Liver (tissue), 9 donors: ENCODE data around the gene AUNIP. TPM values are rescaled to one million over a fixed set of nuclear protein-coding genes. Genes with fewer than 3 reads are reported as not detected.

Source experiments
- DNase-seq: peaks from one replicate; pipeline ENCODE4 v3.0.0-alpha.2; 2017; ENCODE audit warnings: low spot score
- H3K27ac ChIP-seq, 2 donors: one replicate each; pipeline ENCODE4 v1.7.0; 2013; ENCODE audit warnings: inconsistent platforms in 2 of 2, low read length in 2 of 2, control low read depth in 1 of 2, low read depth in 1 of 2, mild to moderate bottlenecking in 1 of 2
- H3K27me3 ChIP-seq, 4 donors: one replicate each; pipeline versions ENCODE4 v1.6.1 to v1.7.0; 2013; ENCODE audit warnings: low read length in 3 of 4, inconsistent platforms in 1 of 4, mild to moderate bottlenecking in 1 of 4, moderate library complexity in 1 of 4; ENCODE audit not compliant: control insufficient read depth in 4 of 4, insufficient read depth in 4 of 4
- H3K36me3 ChIP-seq, 4 donors: one replicate each; pipeline versions ENCODE4 v1.6.1 to v1.7.0; 2013; ENCODE audit warnings: low read length in 3 of 4, mild to moderate bottlenecking in 3 of 4, low read depth in 1 of 4, moderate library complexity in 1 of 4; ENCODE audit not compliant: control insufficient read depth in 4 of 4, insufficient read depth in 3 of 4
- H3K4me1 ChIP-seq, 4 donors: one replicate each; pipeline versions ENCODE4 v1.6.1 to v1.7.0; 2013; ENCODE audit warnings: low read length in 3 of 4, mild to moderate bottlenecking in 3 of 4, moderate library complexity in 1 of 4; ENCODE audit not compliant: control insufficient read depth in 4 of 4, insufficient read depth in 4 of 4
- H3K4me3 ChIP-seq, 3 donors: one replicate each; pipeline versions ENCODE4 v1.6.1 to v1.7.0; 2013; ENCODE audit warnings: low read length in 3 of 3, control low read depth in 1 of 3, low read depth in 1 of 3, mild to moderate bottlenecking in 1 of 3
- H3K9ac ChIP-seq, 2 donors: one replicate each; pipeline ENCODE4 v1.7.0; 2013; ENCODE audit warnings: low read length in 2 of 2, mild to moderate bottlenecking in 2 of 2, moderate library complexity in 2 of 2, control low read depth in 1 of 2, low read depth in 1 of 2
- H3K9me3 ChIP-seq, 4 donors: one replicate each; pipeline versions ENCODE4 v1.6.1 to v1.7.0; 2013; ENCODE audit warnings: low read length in 3 of 4; ENCODE audit not compliant: control insufficient read depth in 4 of 4
- GABPA ChIP-seq, 2 donors: IDR thresholded peaks in 1 of 2; conservative IDR thresholded peaks in 1 of 2; 2 replicates each; pipeline ENCODE4 v1.6.1; 2016; ENCODE audit warnings: antibody characterized with exemption in 2 of 2, mild to moderate bottlenecking in 1 of 2, moderate library complexity in 1 of 2
- HNF4A ChIP-seq, 2 donors: conservative IDR thresholded peaks; 2 replicates each; pipeline ENCODE4 v1.6.1; 2016; ENCODE audit warnings: antibody characterized with exemption in 2 of 2, mild to moderate bottlenecking in 2 of 2
- JUND ChIP-seq, 2 donors: IDR thresholded peaks; 2 replicates each; pipeline ENCODE4 v1.6.1; 2016; ENCODE audit warnings: antibody characterized with exemption in 2 of 2
- NR2F2 ChIP-seq: IDR thresholded peaks from 2 replicates; pipeline ENCODE4 v1.6.1; 2016; ENCODE audit warnings: antibody characterized with exemption
- RAD21 ChIP-seq, 2 donors: IDR thresholded peaks; 2 replicates each; pipeline ENCODE4 v1.6.1; 2016; ENCODE audit warnings: antibody characterized with exemption in 2 of 2, mild to moderate bottlenecking in 2 of 2
- RXRA ChIP-seq, 2 donors: IDR thresholded peaks; 2 replicates each; pipeline ENCODE4 v1.6.1; 2017 to 2018; ENCODE audit warnings: antibody characterized with exemption in 2 of 2, mild to moderate bottlenecking in 1 of 2
- SP1 ChIP-seq: IDR thresholded peaks from 2 replicates; pipeline ENCODE4 v1.6.1; 2018; ENCODE audit warnings: antibody characterized with exemption, mild to moderate bottlenecking
- YY1 ChIP-seq: IDR thresholded peaks from 2 replicates; pipeline ENCODE4 v1.6.1; 2016; ENCODE audit warnings: antibody characterized with exemption, mild to moderate bottlenecking
- WGBS: extraction: QIAGEN DNeasy Blood & Tissue Kit; methylation state at CpG from one replicate; pipeline ENCODE4 v1.1.7; 2013; 5-methylcytosine and 5-hydroxymethylcytosine counted together
- polyA plus RNA-seq, 2 donors: library from polyadenylated mRNA; stranded (reverse) in 1 of 2; unstranded in 1 of 2; fragments of 200-250 nt in 1 of 2; fragments of >200 nt in 1 of 2; fragmentation: Nextera tagmentation in 1 of 2; extraction: Ambion mirVana in 1 of 2; gene quantifications; one replicate each; pipeline versions ENCODE4 v1.2.1 to v1.2.3, GENCODE V29; 2013 to 2015
- total RNA-seq, 2 donors: library from RNA; depleted of rRNA; stranded (reverse); fragments of >200 nt; gene quantifications; one replicate each; pipeline ENCODE4 v1.2.3, GENCODE V29; 2014
- TF ChIP-seq, protein P1 (sequence below): fragments of 150-350 bp; IDR thresholded peaks from 2 replicates; pipeline ENCODE4 v1.5.1; 2017; ENCODE audit warnings: improper control_type of control experiment, low read depth, low read length; ENCODE audit not compliant: missing input control
- TF ChIP-seq, protein P2 (sequence below): IDR thresholded peaks from 2 replicates; pipeline ENCODE4 v1.6.1; 2016; ENCODE audit warnings: antibody characterized with exemption
- TF ChIP-seq, protein P3 (sequence below): IDR thresholded peaks from 2 replicates; pipeline ENCODE4 v1.6.1; 2016; ENCODE audit warnings: antibody characterized with exemption, mild to moderate bottlenecking
- TF ChIP-seq, protein P4 (sequence below): IDR thresholded peaks from 2 replicates; pipeline ENCODE4 v1.6.1; 2016; ENCODE audit warnings: antibody characterized with exemption
- TF ChIP-seq, protein P5 (sequence below): IDR thresholded peaks from 2 replicates; pipeline ENCODE4 v1.6.1; 2016; ENCODE audit warnings: antibody characterized with exemption
- donor health status: healthy.
- donor health status: healthy.
- donor health status: healthy.
- donor health status: healthy.
- donor health status: healthy.

Gene AUNIP
- total and polyA plus RNA-seq, 4 donors, result 0.18 to 9.0 (median 0.56) TPM; not detected in 1

DNA sequence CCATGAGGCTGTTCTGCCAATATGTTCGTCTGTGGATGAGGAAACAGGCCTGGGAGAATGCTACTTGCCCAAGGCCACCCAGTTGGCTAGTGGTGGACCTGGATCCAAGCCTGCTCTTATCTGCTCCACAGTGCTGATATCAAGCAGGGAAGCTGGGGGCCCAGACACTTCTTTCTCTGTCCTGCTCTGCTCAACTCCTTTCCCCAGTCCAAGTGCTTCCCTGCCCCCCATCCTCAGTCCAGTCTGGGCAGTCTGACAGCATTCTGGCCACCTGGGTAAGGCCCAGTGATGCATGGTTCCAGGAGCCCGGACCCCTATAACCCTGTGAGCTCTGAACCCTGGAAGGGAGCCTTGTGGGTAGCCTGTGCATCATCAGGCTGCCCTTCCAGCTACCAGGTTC lies 20.4 kb upstream of the AUNIP start (continued):
- peak in 1 of 2 donors; percentile 38 for TF ChIP-seq RAD21 (IDR thresholded peaks at IDR 0.05)
- TF ChIP-seq SP1, result no peak
- TF ChIP-seq, protein P1, sequence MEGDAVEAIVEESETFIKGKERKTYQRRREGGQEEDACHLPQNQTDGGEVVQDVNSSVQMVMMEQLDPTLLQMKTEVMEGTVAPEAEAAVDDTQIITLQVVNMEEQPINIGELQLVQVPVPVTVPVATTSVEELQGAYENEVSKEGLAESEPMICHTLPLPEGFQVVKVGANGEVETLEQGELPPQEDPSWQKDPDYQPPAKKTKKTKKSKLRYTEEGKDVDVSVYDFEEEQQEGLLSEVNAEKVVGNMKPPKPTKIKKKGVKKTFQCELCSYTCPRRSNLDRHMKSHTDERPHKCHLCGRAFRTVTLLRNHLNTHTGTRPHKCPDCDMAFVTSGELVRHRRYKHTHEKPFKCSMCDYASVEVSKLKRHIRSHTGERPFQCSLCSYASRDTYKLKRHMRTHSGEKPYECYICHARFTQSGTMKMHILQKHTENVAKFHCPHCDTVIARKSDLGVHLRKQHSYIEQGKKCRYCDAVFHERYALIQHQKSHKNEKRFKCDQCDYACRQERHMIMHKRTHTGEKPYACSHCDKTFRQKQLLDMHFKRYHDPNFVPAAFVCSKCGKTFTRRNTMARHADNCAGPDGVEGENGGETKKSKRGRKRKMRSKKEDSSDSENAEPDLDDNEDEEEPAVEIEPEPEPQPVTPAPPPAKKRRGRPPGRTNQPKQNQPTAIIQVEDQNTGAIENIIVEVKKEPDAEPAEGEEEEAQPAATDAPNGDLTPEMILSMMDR, result no peak
- TF ChIP-seq HNF4A (conservative IDR thresholded peaks at IDR 0.05), result peak; percentile 48 to 70
- TF ChIP-seq, protein P2, sequence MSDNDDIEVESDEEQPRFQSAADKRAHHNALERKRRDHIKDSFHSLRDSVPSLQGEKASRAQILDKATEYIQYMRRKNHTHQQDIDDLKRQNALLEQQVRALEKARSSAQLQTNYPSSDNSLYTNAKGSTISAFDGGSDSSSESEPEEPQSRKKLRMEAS, result no peak

DNA sequence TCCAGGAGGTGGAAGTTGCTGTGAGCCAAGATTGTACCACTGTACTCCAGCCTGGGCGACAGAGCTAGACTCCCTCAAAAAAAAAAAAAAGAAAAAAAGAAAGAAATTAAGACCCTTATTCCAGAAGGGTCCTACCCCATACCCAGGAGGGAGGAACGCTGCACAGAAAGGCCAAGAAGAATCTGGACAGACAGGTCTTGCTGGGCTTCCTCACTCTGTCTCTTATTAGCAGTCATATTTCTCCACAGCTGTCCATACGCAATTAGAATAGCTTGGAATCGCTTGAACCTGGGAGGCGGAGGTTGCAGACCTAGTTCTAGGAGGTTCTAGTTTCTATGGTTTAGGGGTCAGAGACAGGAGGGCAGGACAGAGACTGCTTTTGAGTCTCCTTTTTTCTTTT lies 19.4 kb upstream of the AUNIP start:
- DNase-seq, result no peak
- H3K4me1 ChIP-seq, result peaks cover 11 to 39% (median 28%) of the 10 kb centered on the region in 4 donors
- no peak overlapping the region for H3K4me3 ChIP-seq
- no peaks in the 10 kb centered on the region for H3K9me3 ChIP-seq
- 94% methylated on average over 5 of the region's 5 CpGs for WGBS
- no peak overlapping the region for H3K27ac ChIP-seq
- H3K36me3 ChIP-seq, result no peaks in the 10 kb centered on the region
- TF ChIP-seq, protein P1, result no peak
- TF ChIP-seq, protein P3, sequence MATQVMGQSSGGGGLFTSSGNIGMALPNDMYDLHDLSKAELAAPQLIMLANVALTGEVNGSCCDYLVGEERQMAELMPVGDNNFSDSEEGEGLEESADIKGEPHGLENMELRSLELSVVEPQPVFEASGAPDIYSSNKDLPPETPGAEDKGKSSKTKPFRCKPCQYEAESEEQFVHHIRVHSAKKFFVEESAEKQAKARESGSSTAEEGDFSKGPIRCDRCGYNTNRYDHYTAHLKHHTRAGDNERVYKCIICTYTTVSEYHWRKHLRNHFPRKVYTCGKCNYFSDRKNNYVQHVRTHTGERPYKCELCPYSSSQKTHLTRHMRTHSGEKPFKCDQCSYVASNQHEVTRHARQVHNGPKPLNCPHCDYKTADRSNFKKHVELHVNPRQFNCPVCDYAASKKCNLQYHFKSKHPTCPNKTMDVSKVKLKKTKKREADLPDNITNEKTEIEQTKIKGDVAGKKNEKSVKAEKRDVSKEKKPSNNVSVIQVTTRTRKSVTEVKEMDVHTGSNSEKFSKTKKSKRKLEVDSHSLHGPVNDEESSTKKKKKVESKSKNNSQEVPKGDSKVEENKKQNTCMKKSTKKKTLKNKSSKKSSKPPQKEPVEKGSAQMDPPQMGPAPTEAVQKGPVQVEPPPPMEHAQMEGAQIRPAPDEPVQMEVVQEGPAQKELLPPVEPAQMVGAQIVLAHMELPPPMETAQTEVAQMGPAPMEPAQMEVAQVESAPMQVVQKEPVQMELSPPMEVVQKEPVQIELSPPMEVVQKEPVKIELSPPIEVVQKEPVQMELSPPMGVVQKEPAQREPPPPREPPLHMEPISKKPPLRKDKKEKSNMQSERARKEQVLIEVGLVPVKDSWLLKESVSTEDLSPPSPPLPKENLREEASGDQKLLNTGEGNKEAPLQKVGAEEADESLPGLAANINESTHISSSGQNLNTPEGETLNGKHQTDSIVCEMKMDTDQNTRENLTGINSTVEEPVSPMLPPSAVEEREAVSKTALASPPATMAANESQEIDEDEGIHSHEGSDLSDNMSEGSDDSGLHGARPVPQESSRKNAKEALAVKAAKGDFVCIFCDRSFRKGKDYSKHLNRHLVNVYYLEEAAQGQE, result no peak
- TF ChIP-seq YY1 (no peak), SP1 (no peak), RXRA (IDR thresholded peaks at IDR 0.05) (no peak), NR2F2 (no peak), GABPA (IDR thresholded peaks at IDR 0.05 in 1 of 2, conservative IDR thresholded peaks at IDR 0.05 in 1 of 2) (no peak), JUND (IDR thresholded peaks at IDR 0.05) (no peak)
- TF ChIP-seq, protein P4, sequence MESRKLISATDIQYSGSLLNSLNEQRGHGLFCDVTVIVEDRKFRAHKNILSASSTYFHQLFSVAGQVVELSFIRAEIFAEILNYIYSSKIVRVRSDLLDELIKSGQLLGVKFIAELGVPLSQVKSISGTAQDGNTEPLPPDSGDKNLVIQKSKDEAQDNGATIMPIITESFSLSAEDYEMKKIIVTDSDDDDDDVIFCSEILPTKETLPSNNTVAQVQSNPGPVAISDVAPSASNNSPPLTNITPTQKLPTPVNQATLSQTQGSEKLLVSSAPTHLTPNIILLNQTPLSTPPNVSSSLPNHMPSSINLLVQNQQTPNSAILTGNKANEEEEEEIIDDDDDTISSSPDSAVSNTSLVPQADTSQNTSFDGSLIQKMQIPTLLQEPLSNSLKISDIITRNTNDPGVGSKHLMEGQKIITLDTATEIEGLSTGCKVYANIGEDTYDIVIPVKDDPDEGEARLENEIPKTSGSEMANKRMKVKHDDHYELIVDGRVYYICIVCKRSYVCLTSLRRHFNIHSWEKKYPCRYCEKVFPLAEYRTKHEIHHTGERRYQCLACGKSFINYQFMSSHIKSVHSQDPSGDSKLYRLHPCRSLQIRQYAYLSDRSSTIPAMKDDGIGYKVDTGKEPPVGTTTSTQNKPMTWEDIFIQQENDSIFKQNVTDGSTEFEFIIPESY, result no peak
- TF ChIP-seq, protein P5, sequence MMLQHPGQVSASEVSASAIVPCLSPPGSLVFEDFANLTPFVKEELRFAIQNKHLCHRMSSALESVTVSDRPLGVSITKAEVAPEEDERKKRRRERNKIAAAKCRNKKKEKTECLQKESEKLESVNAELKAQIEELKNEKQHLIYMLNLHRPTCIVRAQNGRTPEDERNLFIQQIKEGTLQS, result no peak
- H3K27me3 ChIP-seq, result no peaks in the 10 kb centered on the region
- no peak overlapping the region for H3K9ac ChIP-seq
